HG02943 (cell line): ENCODE data around the gene KRTAP4-6.
"Not testable (repeated sequence)": the region's sequence is repeated elsewhere in the genome, so short reads cannot be mapped to it uniquely, and the experiment has no call there.

ENCODE experiments used
- ATAC-seq: cut with Tn5 transposase; IDR thresholded peaks from one replicate; pipeline ENCODE4 v1.9.1; 2021; ENCODE audit warnings: mild to moderate bottlenecking, low read depth, moderate library complexity; ENCODE audit not compliant: unreplicated experiment

The KRTAP4-6 gene

DNA sequence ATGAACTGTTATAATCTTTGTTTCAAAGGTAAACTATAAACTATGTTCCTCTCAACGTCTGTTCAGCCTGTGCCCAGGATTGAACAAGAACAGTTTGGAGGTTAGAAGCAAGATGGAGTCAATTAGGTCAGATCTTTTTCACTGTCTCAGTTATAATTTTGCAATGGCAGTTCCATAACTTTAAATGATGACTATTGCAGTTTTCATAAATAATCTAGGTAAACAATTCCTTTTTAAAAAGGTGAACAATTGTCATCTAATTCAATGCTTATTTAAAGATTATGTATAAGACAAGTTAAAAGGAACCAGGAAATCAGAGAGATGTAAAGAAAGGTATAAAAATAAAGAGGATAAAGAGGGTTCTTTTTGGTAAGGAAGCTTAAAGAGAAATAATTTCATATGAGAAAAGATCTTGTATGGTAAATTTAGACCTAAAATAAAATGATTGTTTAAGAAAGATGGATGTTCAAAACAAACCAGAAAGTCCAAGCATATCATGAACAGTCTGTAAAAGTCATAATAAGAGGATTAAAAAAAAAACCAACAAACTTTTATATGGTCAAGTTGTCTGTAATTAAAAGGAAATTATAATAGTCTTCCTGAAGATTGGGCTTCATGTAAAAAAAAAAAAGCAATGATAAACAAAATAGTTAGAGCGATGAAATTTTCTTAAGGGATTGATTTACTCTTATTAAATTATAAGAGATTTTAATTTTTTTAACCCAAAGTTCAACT, 29.0 kb downstream of the KRTAP4-6 start:
- ATAC-seq: no peak

DNA sequence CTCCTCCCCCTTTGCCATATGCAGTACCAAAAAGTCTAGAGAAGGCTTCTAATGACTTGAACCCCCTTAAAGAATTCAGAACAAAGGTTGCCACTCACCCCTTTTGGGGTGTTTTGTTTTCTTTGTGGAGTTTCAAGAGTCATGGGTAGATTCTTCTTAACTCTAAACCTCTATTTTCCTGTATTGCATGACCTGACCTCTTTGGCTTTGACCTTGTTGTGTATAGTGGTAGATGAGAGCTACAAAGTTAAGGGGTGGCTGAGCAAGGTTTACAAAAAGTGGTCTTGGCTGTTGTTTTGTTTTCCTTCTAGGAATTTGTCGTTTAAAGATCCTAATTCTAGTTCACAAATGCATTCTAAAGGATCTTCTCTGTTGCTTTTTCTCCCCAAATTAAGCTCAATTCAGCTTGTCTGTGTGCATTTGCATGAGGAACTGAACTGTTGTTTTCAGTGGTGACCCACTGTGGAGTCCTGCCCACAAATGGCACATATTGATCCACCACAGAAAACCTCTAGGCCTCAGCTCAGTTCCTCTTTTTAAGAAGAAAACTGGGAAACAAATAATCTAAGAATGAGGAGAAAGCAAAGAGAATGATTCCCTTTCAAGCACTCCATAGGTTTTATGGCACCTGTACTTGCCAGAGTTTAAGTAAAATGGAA, 31.5 kb downstream of the KRTAP4-6 start:
- ATAC-seq: not testable (repeated sequence)

DNA sequence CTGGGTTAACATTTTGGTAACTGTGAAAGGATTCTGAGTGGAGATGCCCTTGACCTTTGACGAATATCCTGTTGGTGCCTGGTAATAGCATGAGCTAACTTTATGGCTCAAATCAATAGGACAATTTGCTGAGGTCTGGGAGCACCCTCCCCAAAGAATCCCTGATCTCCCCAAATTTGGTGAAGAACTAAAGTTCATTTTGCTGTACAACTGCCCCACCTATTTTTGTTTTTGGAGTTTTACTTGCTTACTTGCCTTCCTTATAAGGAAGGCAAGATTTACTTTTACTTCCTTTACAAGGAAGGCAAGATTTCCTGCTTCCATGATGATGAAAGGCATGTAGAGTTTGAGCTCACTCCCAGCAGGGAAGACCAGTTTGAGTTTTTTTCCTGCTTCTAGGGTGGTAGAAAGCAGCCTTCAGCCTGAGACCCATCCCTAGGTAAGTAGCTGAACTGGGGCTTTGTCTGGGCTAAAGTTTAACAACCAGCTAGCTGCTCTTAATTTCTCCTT, 32.3 kb downstream of the KRTAP4-6 start:
- ATAC-seq: no peak

DNA sequence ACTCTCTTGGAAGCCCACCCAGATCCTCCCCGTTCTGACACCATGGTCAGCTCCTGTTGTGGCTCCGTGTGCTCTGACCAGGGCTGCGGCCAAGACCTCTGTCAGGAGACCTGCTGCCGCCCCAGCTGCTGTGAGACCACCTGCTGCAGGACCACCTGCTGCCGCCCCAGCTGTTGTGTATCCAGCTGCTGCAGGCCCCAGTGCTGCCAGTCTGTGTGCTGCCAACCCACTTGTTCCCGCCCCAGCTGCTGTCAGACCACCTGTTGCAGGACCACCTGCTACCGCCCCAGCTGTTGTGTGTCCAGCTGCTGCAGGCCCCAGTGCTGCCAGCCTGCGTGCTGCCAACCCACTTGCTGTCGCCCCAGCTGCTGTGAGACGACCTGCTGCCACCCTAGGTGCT, 35.0 kb downstream of the KRTAP4-6 start, which contains the start of gene KRTAP4-9:
Gene KRTAP4-9 (plus strand): TSS at position 43 of the 400 bp plus-strand sequence. CDS start 0 bp downstream, at position 43.
- ATAC-seq: not testable (repeated sequence)

DNA sequence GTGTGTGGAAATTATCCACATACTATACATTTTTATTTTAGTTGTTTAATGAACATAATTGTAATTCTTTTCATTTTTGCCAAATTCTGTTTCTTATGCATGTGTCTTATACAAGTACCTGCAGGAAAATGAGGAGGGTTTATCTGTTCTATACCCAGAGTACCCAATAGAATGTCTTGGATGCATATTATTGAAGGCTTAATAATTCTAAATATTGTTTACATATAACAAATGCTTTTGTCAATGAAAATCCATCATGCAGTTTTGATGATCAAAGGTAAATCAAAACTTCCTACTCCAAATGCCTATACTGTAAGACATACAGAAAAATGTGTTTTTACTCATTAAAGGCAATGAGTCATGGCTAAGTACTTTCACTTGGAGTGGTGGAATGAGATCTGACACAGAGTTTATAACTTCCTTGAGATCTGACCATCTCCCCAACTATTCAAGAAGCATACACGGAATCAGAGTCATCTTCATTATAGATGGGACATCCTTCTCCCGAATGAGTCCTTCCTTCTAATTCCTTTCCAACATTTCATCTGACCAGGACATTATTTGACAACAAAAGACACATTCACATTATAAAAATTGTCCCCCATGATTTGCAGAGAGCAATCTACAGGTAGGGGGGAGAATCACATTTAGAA, 35.8 kb downstream of the KRTAP4-6 start:
- not testable (repeated sequence) for ATAC-seq

DNA sequence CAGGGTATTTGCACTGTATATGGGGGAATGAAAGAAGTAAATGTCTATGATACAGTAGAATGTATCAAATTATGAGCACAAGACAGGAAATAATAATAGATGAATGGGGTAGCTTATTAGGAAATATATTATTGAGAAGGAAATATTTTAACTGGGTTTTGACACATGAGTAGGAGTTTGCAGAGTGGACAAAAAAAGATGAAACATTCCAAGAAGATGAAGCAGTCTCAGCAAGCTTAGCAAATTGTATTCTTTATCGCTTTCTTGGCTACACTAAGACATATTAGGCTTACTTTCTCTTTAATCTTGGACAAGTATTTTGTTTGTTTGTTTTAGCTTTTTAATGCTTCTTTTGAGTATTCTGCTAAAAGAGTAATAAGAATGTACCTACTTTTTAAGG, 36.4 kb downstream of the KRTAP4-6 start:
- no peak for ATAC-seq

DNA sequence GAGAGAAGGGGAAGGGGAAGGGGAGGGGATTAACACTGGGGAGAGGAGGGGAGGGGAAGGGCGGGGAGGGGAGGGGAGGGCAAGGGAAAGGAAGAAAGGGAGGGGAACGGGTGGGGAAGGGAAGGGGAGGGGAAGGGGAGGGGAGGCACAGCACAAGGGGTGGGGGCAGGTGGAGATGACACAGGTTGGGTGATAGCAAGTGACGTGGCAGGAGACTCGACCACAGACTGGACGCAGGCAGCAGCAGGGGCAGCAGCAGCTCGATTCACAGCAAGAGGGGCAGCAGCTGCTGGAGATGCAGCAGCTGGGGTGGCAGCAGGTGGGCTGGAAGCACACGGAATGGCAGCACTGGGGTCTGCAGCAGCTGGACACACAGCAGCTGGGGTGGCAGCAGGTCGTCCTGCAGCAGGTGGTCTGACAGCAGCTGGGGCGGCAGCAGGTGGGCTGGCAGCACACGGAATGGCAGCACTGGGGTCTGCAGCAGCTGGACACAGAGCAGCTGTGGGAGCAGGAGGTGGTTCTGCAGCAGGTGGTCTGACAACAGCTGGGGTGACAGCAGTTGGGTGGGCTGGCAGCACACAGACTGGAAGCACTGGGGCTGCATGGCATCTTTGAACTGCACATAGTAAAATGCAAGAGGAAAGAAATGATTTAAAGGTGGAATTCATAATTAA, 38.6 kb downstream of the KRTAP4-6 start, which contains the start of gene KRTAP4-16:
Gene KRTAP4-16 (minus strand): TSS at position 624 of the 674 bp plus-strand sequence. CDS start 0 bp downstream, at position 624.
- ATAC-seq: no peak

DNA sequence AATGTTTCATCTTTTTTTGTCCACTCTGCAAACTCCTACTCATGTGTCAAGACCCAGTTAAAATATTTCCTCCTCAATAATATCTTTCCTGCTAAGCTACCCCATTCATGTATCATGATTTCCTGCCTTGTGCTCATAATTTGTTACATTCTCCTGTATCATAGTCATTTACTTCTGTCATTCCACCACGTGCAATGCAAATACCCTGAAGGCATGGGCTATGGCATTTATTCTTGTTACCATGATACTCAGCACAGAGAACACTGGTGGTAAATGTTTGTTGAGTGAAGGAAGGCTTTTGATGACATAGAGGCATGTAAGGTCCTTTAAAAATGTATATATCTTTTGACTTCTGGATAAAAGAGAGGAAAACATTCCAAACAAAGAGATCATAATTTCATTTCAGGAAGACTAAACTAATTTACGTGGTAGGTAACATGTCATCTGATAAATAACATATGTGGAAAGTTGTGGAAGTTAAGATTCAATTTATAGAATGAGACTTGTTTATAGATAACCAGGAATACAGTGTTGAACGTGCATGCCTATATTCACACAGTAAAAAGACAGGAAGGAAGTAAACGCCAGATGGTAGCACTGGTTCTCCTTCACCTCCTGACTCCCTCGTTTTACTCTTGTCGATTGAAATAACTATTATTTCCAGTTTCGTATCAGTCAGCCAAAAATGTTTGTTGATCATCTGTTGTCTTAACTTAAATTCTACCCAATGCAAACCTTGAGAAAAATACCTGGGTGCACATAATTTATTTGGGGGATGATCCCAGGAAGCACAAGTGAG, 40.5 kb downstream of the KRTAP4-6 start:
- not testable (repeated sequence) for ATAC-seq

DNA sequence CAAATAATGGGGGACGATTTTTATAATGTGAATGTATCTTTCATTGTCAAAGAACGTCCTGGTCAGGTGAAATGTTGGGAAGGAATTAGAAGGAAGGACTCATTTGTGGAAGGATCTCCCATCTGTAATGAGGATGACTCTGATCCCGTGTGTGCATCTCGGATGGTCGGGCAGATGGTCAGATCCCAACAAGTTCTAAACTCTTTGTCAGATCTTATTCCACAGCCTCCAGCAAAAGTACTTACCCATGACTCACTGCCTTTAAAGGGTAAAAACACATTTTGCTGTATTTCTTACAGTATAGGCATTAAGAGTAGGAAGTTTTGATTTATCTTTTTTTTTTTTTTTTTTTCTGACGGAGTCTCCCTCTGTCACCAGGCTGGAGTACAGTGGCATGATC, 41.9 kb downstream of the KRTAP4-6 start:
- no peak for ATAC-seq

DNA sequence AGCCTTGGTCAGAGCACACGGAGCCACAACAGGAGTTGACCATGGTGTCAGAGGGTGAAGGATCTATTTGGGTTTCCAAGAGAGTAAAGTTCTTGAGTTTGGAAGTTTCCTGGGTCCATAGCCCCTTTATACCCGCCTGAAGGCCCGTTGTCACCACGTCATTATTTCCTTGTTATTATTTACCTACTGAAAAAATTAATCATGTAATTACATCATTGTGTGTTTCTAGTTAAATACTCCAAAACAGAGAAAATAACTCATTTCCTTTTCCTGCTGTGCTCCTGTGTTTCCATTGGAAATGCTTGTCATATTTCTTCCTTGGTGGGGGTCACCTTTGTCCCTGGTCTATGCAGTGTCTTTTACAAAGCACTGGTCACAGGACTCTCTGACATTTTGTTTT, 42.3 kb downstream of the KRTAP4-6 start, which contains the start of gene KRTAP4-8:
Gene KRTAP4-8 (minus strand): TSS at position 101 of the 400 bp plus-strand sequence. CDS start 58 bp downstream, at position 43.
- no peak for ATAC-seq

DNA sequence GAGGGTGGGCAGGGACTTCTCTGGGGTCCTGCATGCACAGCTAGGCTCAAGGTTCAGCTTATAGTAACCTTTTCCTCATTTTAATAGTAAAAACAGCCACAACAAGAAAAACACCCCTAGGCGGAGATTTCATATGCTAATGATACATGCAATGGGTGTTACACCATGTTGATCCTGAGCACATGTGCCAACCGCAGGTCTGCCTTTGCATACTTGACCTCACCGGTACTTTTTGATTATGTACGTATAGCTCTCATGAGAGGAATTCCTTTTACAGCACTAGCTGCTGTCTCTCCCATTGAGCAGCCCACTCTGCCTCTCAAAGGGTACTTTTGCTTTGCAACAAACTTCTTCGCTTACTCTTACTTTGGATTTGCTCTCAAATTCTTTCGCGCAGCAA, 44.3 kb downstream of the KRTAP4-6 start:
- no peak for ATAC-seq
